ENCODE results near the gene CTDSPL2. TPM values are rescaled to one million over a fixed set of nuclear protein-coding genes. Genes with fewer than 3 reads are reported as not detected.

Gene CTDSPL2
- total and polyA plus RNA-seq, 7 experiments from 2014 or later: 40.8 to 81.8 (median 68.6) TPM

GRCh38 chr15:44570361-44570760, 142.9 kb downstream of the CTDSPL2 start:
- H3K27me3 Mint-ChIP-seq: no peaks in the 10 kb centered on the region
- H3K27ac Mint-ChIP-seq: peak overlapping the region in 7 of 9 donors; percentile 22 to 67 (median 48)
- Histone ChIP-seq H3K27me3 (ENCODE audit: control insufficient read depth in 2 of 2, insufficient read depth in 2 of 2, low read length in 2 of 2) (no peaks in the 10 kb centered on the region), H3K4me3 (ENCODE audit: low read length) (no peak overlapping the region), H3K27ac (ENCODE audit: low read depth, low read length) (no peak overlapping the region), H3K4me1 (ENCODE audit: control insufficient read depth in 2 of 2, insufficient read depth in 2 of 2, low read length in 2 of 2) (no peaks in the 10 kb centered on the region), H3K36me3 (ENCODE audit: control insufficient read depth in 2 of 3, insufficient read depth in 3 of 3, low read length in 3 of 3) (peaks cover 11 to 78% (median 12%) of the 10 kb centered on the region in 3 experiments), H3K9me3 (ENCODE audit: control insufficient read depth in 2 of 3, low read length in 3 of 3) (no peaks in the 10 kb centered on the region)
- ChIA-PET POLR2A (no interaction called here), CTCF (interaction anchor here (1.4 kb wide), 1 partner anchor 92 kb away, joined by 5 read pairs; no protein-coding TSS in a partner anchor)
- DNase-seq (no peak), ATAC-seq (peak; percentile 24)
- peaks cover 4 to 11% (median 5%) of the 10 kb centered on the region in 7 donors for H3K4me1 Mint-ChIP-seq
- H3K4me3 Mint-ChIP-seq: no peak overlapping the region
- intact Hi-C loops (cut with micrococcal nuclease): no loop called here
- H3K36me3 Mint-ChIP-seq: peaks cover 8 to 54% (median 26%) of the 10 kb centered on the region in 5 donors
- peaks cover 0 to 1% (median 0%) of the 10 kb centered on the region in 11 donors for H3K9me3 Mint-ChIP-seq

- H3K4me1 Mint-ChIP-seq: peaks cover 4 to 11% (median 9%) of the 10 kb centered on the region in 7 donors
- CTCF ChIA-PET: interaction anchor here (1.3 kb wide), 1 partner anchor 208 kb away, joined by 4 read pairs; no protein-coding TSS in a partner anchor
- ATAC-seq (no peak), DNase-seq (no peak)
- H3K4me3 Mint-ChIP-seq: no peak overlapping the region
- H3K27ac ChIP-seq (ENCODE audit: low read depth, low read length): peak overlapping the region; percentile 29
- H3K27me3 ChIP-seq (ENCODE audit: control insufficient read depth in 2 of 2, insufficient read depth in 2 of 2, low read length in 2 of 2): no peaks in the 10 kb centered on the region
- H3K27ac Mint-ChIP-seq: peak overlapping the region in 4 of 9 donors; percentile 14 to 62 (median 33)
- peaks cover 0 to 2% of the 10 kb centered on the region in 2 donors for H3K4me1 ChIP-seq (ENCODE audit: control insufficient read depth in 2 of 2, insufficient read depth in 2 of 2, low read length in 2 of 2)
- no peaks in the 10 kb centered on the region for H3K27me3 Mint-ChIP-seq
- no peaks in the 10 kb centered on the region for H3K9me3 ChIP-seq (ENCODE audit: control insufficient read depth in 2 of 3, low read length in 3 of 3)
- H3K4me3 ChIP-seq (ENCODE audit: low read length): no peak overlapping the region
- intact Hi-C loops (cut with micrococcal nuclease): no loop called here
- peaks cover 0 to 51% (median 0%) of the 10 kb centered on the region in 3 experiments for H3K36me3 ChIP-seq (ENCODE audit: control insufficient read depth in 2 of 3, insufficient read depth in 3 of 3, low read length in 3 of 3)
- peaks cover 0 to 32% (median 8%) of the 10 kb centered on the region in 5 donors for H3K36me3 Mint-ChIP-seq
- H3K9me3 Mint-ChIP-seq: no peaks in the 10 kb centered on the region
- POLR2A ChIA-PET: no interaction called here
Observed at GRCh38 chr15:44573386-44573785, 146.0 kb downstream of the CTDSPL2 start.

GRCh38 chr15:44574734-44575133, 147.3 kb downstream of the CTDSPL2 start:
- H3K4me1 ChIP-seq (ENCODE audit: control insufficient read depth in 2 of 2, insufficient read depth in 2 of 2, low read length in 2 of 2): peaks cover 9 to 10% of the 10 kb centered on the region in 2 donors
- Mint-ChIP-seq H3K9me3 (no peaks in the 10 kb centered on the region), H3K4me3 (no peak overlapping the region), H3K27me3 (no peaks in the 10 kb centered on the region), H3K36me3 (peaks cover 0 to 30% (median 8%) of the 10 kb centered on the region in 5 donors), H3K27ac (peak overlapping the region; percentile 4 to 90 (median 69)), H3K4me1 (peaks cover 8 to 19% (median 11%) of the 10 kb centered on the region in 7 donors)
- peaks cover 0 to 40% (median 0%) of the 10 kb centered on the region in 3 experiments for H3K36me3 ChIP-seq (ENCODE audit: control insufficient read depth in 2 of 3, insufficient read depth in 3 of 3, low read length in 3 of 3)
- no peaks in the 10 kb centered on the region for H3K9me3 ChIP-seq (ENCODE audit: control insufficient read depth in 2 of 3, low read length in 3 of 3)
- ATAC-seq: no peak
- no peak overlapping the region for H3K4me3 ChIP-seq (ENCODE audit: low read length)
- POLR2A ChIA-PET: interaction anchor here (0.6 to 0.8 kb wide), 3 partner anchors 14 to 179 kb away, joined by 3 read pairs; no protein-coding TSS in a partner anchor
- DNase-seq: no peak
- CTCF ChIA-PET: interaction anchor here (1.0 to 2.1 kb wide), 2 partner anchors 9 to 162 kb away, joined by 3 to 7 read pairs; no protein-coding TSS in a partner anchor
- no peaks in the 10 kb centered on the region for H3K27me3 ChIP-seq (ENCODE audit: control insufficient read depth in 2 of 2, insufficient read depth in 2 of 2, low read length in 2 of 2)
- intact Hi-C loops (cut with micrococcal nuclease): loop anchor here (5.0 kb wide), 4 partner anchors 37 to 543 kb away; partner anchors contain the start of genes EIF3J (in 1 of the 2) and SORD (in 1 of the 2)
- no peak overlapping the region for H3K27ac ChIP-seq (ENCODE audit: low read depth, low read length)

Other genes with a start within 250 kb of the CTDSPL2 start
- under 1 TPM in 1 of 5 experiments, not detected in 4; 0.35 TPM for gene FRMD5, start 232.4 kb upstream of the CTDSPL2 start, total RNA-seq
- under 1 TPM; 0.31 to 0.39 TPM for gene FRMD5, start 232.4 kb upstream of the CTDSPL2 start, polyA plus RNA-seq
- 10 to 100 TPM; 39.7 to 56.7 (median 48.9) TPM for gene GOLM2, start 138.9 kb upstream of the CTDSPL2 start, total RNA-seq
- gene GOLM2, start 138.9 kb upstream of the CTDSPL2 start, polyA plus RNA-seq: 10 to 100 TPM; 40.3 to 41.0 TPM
- 10 to 100 TPM; 52.9 to 83.4 (median 66.5) TPM for gene EIF3J, start 109.5 kb downstream of the CTDSPL2 start, total RNA-seq
- 10 to 100 TPM; 19.3 to 22.7 TPM for gene EIF3J, start 109.5 kb downstream of the CTDSPL2 start, polyA plus RNA-seq
- 100 to 1,000 TPM in 4 of 5 experiments, 10 to 100 TPM in 1; 92.2 to 137 (median 131) TPM for gene SPG11, start 236.0 kb downstream of the CTDSPL2 start, total RNA-seq
- gene SPG11, start 236.0 kb downstream of the CTDSPL2 start, polyA plus RNA-seq: 10 to 100 TPM; 26.1 to 32.1 TPM

All from naive thymus-derived CD4-positive, alpha-beta T cell (primary cell).